Tibial nerve (tissue), 4 donors: ENCODE measurements around the gene TPRG1L. TPM values are rescaled to one million over a fixed set of nuclear protein-coding genes. Genes with fewer than 3 reads are reported as not detected.
"Not testable (repeated sequence)": the region's sequence is repeated elsewhere in the genome, so short reads cannot be mapped to it uniquely, and the experiment has no call there.

Experiments used
- DNase-seq, 2 donors: peaks; one replicate each; pipeline ENCODE4 v3.0.0-alpha.2; 2019; ENCODE audit warnings: low spot score in 2 of 2
- H3K27ac ChIP-seq, 4 donors: fragments of 200-600 bp; sonication (generic) in 3 of 4; one replicate each; pipeline ENCODE4 v1.5.1; 2017 to 2019; ENCODE audit warnings: mild to moderate bottlenecking in 1 of 4
- H3K27me3 ChIP-seq, 2 donors: fragments of 200-600 bp; sonication (generic) in 1 of 2; one replicate each; pipeline versions ENCODE4 v1.5.1 to v1.6.0; 2017 to 2019
- H3K36me3 ChIP-seq, 3 donors: fragments of 200-600 bp; sonication (generic); one replicate each; pipeline ENCODE4 v1.5.1; 2018 to 2019
- H3K4me1 ChIP-seq, 4 donors: fragments of 200-600 bp; sonication (generic) in 3 of 4; one replicate each; pipeline ENCODE4 v1.5.1; 2017 to 2019
- H3K4me3 ChIP-seq, 4 donors: fragments of 200-600 bp; sonication (generic) in 3 of 4; one replicate each; pipeline ENCODE4 v1.5.1; 2017 to 2019; ENCODE audit warnings: mild to moderate bottlenecking in 1 of 4, moderate library complexity in 1 of 4
- H3K9me3 ChIP-seq, 4 donors: fragments of 200-600 bp; sonication (generic) in 3 of 4; one replicate each; pipeline ENCODE4 v1.5.1; 2017 to 2019
- EP300 ChIP-seq, 2 donors: sonication (generic); formaldehyde crosslinking; IDR thresholded peaks; one replicate each; pipeline ENCODE4 v1.6.1; 2017; ENCODE audit warnings: antibody characterized with exemption in 2 of 2, mild to moderate bottlenecking in 1 of 2
- POLR2A ChIP-seq, 2 donors: fragments of 450-650 bp; IDR thresholded peaks; one replicate each; pipeline ENCODE4 v1.6.1; 2017; ENCODE audit warnings: antibody characterized with exemption in 2 of 2, mild to moderate bottlenecking in 2 of 2, moderate library complexity in 2 of 2
- WGBS, 2 donors: methylation state at CpG; one replicate each; pipeline ENCODE4 v1.1.5; 2018; 5-methylcytosine and 5-hydroxymethylcytosine counted together
- total RNA-seq, 4 donors: library from RNA; depleted of rRNA; stranded (reverse); fragments of >200 nt; gene quantifications; one replicate each; pipeline ENCODE4 v1.1.0, GENCODE V29; 2016
- TF ChIP-seq, protein P1 (sequence below), 5 experiments: fragments of 200-600 bp in 3 of 5; fragments of 450-650 bp in 2 of 5; sonication (generic) in 3 of 5; IDR thresholded peaks; one replicate each; pipeline ENCODE4 v1.5.1; 2016 to 2019; ENCODE audit warnings: antibody characterized with exemption in 5 of 5, mild to moderate bottlenecking in 3 of 5, moderate library complexity in 2 of 5

The TPRG1L gene
- 10 to 100 TPM; 26.7 to 39.8 (median 34.7) TPM for total RNA-seq

DNA sequence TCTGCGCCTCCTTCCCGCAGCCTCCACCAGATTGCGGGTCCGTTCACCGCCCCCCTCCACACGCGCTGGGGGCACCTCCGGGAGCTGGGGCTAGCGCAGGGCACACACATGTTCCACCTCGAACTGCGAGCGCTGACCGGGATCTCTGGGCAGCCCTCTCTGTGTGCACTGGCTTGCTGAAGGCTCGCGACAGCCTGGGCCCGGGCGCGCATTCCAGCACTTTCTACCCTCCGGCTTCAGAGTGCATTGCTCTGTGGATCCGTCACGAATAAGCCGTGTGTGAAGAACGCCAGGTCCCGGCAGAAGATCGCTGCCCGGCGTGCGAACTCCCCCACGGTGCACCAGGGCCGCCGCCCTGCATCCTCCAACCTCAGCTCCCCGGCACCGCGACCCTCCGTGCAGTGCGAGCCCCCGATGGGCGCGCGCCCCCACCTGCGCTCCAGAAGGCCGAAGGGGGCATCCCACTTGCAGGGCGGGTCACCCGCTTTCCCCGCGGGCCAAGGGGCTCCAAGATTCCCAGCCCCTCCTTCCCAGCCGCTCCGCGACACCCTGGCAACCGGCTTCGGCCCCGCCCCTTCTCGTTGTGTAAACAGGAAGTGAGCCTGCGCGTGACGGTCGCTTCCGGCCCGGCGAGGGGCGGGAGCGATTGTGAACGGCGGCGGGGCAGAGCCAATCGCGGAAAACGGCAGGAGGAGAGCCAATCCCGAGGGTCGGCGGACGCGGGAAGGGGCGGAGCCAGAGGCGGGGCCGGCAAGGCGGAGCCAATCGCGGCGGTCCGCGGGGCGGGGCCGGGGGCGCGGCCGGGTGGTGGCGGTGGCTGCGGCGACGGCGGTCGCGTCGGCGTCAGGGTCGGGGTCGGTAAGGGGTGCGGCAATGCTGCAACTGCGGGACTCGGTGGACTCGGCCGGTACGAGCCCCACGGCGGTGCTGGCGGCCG lies at the start of gene TPRG1L:
TPRG1L (plus strand) TSS at position 816 of the 937 bp plus-strand sequence; CDS start at position 874, 58 bp downstream.
- H3K27ac ChIP-seq, result peak within 1 kb of the TSS; percentile 57 to 91 (median 83)
- WGBS, 2 donors, result 0 to 1% methylated on average over 31 to 84 of the region's 108 CpGs
- H3K4me1 ChIP-seq, result peaks cover 0 to 42% (median 22%) of the 10 kb centered on the region in 4 donors
- H3K36me3 ChIP-seq, result peaks cover 2 to 29% (median 16%) of the 10 kb centered on the region in 3 donors
- peak within 1 kb of the TSS; percentile 71 to 94 (median 85) for H3K4me3 ChIP-seq
- TF ChIP-seq, protein P1, sequence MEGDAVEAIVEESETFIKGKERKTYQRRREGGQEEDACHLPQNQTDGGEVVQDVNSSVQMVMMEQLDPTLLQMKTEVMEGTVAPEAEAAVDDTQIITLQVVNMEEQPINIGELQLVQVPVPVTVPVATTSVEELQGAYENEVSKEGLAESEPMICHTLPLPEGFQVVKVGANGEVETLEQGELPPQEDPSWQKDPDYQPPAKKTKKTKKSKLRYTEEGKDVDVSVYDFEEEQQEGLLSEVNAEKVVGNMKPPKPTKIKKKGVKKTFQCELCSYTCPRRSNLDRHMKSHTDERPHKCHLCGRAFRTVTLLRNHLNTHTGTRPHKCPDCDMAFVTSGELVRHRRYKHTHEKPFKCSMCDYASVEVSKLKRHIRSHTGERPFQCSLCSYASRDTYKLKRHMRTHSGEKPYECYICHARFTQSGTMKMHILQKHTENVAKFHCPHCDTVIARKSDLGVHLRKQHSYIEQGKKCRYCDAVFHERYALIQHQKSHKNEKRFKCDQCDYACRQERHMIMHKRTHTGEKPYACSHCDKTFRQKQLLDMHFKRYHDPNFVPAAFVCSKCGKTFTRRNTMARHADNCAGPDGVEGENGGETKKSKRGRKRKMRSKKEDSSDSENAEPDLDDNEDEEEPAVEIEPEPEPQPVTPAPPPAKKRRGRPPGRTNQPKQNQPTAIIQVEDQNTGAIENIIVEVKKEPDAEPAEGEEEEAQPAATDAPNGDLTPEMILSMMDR (IDR thresholded peaks at IDR 0.05), result peak in 1 of 5 experiments; percentile 30
- TF ChIP-seq EP300 (IDR thresholded peaks at IDR 0.05), result peak; percentile 83 to 86
- TF ChIP-seq POLR2A (IDR thresholded peaks at IDR 0.05), result peak; percentile 52 to 70
- H3K27me3 ChIP-seq, result no peaks in the 10 kb centered on the region
- H3K9me3 ChIP-seq, result no peaks in the 10 kb centered on the region
- DNase-seq, result peak; percentile 98

DNA sequence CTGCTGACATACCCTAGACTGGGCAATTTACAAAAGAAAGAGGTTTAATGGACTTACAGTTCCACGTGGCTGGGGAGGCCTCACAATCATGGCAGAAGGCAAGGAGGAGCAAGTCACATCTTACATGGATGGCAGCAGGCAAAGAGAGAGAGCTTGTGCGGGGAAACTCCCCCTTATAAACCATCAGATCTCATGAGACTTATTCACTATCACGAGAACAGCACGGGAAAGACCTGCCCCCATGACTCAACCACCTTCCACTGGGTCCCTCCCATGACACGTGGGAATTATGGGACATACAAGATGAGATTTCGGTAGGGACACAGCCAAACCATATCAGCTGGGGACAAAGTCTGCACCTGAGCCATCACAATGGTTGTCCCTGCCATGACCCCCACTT lies 49.3 kb upstream of the TPRG1L start:
- not testable (repeated sequence) for H3K27me3 ChIP-seq, DNase-seq, H3K36me3 ChIP-seq, H3K9me3 ChIP-seq, H3K4me3 ChIP-seq
- peak overlapping the region in 2 of 4 donors; percentile 42 to 46 for H3K27ac ChIP-seq
- WGBS, 2 donors, result 68 to 87% methylated on average over 6 of the region's 6 CpGs
- peaks cover 0 to 22% (median 3%) of the 10 kb centered on the region in 4 donors for H3K4me1 ChIP-seq

DNA sequence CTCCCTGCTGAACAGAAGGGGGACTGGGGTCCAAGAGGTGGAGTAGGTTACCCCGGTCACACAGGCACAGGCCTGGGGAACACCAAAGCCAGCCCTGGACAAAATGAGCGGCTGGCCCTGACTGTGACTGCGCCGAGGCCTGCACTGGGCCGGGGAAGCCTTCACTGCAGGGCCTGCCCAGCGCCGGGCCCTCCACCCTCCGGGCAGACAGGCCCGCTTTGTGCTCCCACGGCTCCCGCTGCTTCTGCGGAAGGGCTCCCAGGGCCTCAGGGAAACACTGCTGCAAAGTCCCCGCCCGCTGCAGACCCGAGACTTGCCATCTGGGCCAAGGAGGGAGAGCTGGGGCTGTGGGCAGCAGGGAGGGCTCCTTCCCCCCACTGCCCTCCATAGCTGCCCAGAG lies 48.8 kb upstream of the TPRG1L start:
- H3K27me3 ChIP-seq, result no peaks in the 10 kb centered on the region
- DNase-seq, result no peak
- no peaks in the 10 kb centered on the region for H3K36me3 ChIP-seq
- TF ChIP-seq, protein P1 (IDR thresholded peaks at IDR 0.05), result no peak
- no peak for TF ChIP-seq POLR2A (IDR thresholded peaks at IDR 0.05)
- TF ChIP-seq EP300 (IDR thresholded peaks at IDR 0.05), result no peak
- WGBS, 2 donors, result 55 to 69% methylated on average over 2 to 10 of the region's 15 CpGs
- H3K27ac ChIP-seq, result peak overlapping the region in 1 of 4 donors; percentile 46
- peaks cover 0 to 22% (median 3%) of the 10 kb centered on the region in 4 donors for H3K4me1 ChIP-seq
- H3K4me3 ChIP-seq, result no peak overlapping the region
- H3K9me3 ChIP-seq, result no peaks in the 10 kb centered on the region

DNA sequence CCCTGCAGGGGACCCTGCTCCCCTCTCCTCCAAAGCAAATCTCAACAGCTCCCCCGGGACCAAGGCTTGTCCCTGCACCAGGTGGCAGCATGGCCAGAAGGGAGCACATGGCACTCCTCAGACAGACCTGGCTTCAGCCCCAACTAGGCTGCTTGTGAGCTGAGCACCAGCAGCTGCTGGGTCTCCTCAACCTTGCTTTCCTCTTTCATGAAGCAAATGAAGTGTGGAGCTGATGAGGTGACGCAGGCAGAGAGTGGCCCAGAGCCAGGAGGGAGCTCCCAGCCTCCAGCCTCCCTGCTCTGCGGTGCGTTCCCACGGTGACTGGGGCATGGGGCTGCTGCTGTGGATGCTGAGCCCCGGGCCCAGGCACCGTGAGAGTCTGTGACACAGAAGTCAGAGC lies 47.5 kb upstream of the TPRG1L start:
- no peak overlapping the region for H3K27ac ChIP-seq
- H3K36me3 ChIP-seq, result no peaks in the 10 kb centered on the region

DNA sequence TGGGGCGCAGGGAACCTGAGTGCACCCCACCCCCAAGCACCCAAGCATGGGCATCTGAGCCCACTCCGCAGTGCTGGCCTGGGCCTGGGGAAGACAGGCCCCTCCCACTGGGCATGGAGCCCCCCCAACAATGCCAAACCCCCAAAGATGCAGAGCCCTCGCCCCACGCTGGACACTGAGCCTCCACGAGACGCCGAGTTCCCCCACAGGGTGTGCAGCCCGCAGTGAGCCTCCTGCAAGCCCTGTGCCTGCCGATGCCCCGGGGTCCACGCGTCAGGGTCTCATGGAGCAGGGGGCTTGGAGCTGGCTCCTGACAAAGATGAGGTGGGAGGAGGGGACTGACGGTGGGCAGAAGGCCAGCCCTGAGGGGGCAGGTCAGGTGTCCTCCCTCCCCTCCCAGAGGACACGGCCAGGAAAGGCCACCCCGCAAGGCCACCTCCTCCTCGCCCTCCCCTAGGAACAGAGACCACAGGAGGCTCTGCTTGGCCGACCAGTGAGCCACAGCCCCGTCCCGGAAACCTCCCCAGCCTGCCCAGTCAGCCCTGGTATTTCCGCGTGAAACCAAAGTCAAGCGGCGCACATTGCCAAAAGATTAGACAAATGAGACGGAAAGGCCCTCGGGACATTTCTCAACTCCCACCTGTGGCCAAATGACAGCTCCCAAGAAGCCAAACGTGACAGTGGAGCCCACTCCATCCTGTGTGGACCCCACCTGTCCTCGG lies 46.9 kb upstream of the TPRG1L start:
- DNase-seq, result no peak
- no peaks in the 10 kb centered on the region for H3K27me3 ChIP-seq
- H3K36me3 ChIP-seq, result no peaks in the 10 kb centered on the region
- H3K27ac ChIP-seq, result no peak overlapping the region
- 74 to 85% methylated on average over 22 to 25 of the region's 27 CpGs for WGBS, 2 donors
- no peak for TF ChIP-seq EP300 (IDR thresholded peaks at IDR 0.05)
- TF ChIP-seq, protein P1 (IDR thresholded peaks at IDR 0.05), result no peak
- no peak for TF ChIP-seq POLR2A (IDR thresholded peaks at IDR 0.05)
- H3K4me3 ChIP-seq, result no peak overlapping the region
- no peaks in the 10 kb centered on the region for H3K9me3 ChIP-seq
- H3K4me1 ChIP-seq, result peaks cover 0 to 22% (median 3%) of the 10 kb centered on the region in 4 donors

More for the DNA sequence above, 47.5 kb upstream of the TPRG1L start:
- Histone ChIP-seq H3K4me1 (peaks cover 0 to 22% (median 3%) of the 10 kb centered on the region in 4 donors), H3K4me3 (no peak overlapping the region), H3K9me3 (no peaks in the 10 kb centered on the region), H3K27me3 (no peaks in the 10 kb centered on the region)
- 30 to 34% methylated on average over 6 to 7 of the region's 7 CpGs for WGBS, 2 donors
- TF ChIP-seq, protein P1 (IDR thresholded peaks at IDR 0.05), result no peak
- TF ChIP-seq EP300 (IDR thresholded peaks at IDR 0.05) (no peak), POLR2A (IDR thresholded peaks at IDR 0.05) (no peak)
- DNase-seq, result no peak
